Measurements from ENCODE around the gene LSM10.

The LSM10 gene

GRCh38 chr1:36411674-36412648, 14.3 kb upstream of the LSM10 start:
- peak; percentile 49 for DNase-seq (ENCODE audit: low read depth)
- TF ChIP-seq CTCF (IDR thresholded peaks at IDR 0.05; ENCODE audit: low read length, missing control alignments), result no peak
- H3K4me3 ChIP-seq (replicated peaks; ENCODE audit: low read depth, low read length), result no peak overlapping the region

GRCh38 chr1:36408479-36408878, 10.8 kb upstream of the LSM10 start:
- peak; percentile 50 for DNase-seq (ENCODE audit: low read depth)
- H3K4me3 ChIP-seq (replicated peaks; ENCODE audit: low read depth, low read length), result no peak overlapping the region
- no peak for TF ChIP-seq CTCF (IDR thresholded peaks at IDR 0.05; ENCODE audit: low read length, missing control alignments)

GRCh38 chr1:36406440-36406839, 8.7 kb upstream of the LSM10 start:
- TF ChIP-seq CTCF (IDR thresholded peaks at IDR 0.05; ENCODE audit: low read length, missing control alignments), result no peak
- DNase-seq (ENCODE audit: low read depth), result no peak
- no peak overlapping the region for H3K4me3 ChIP-seq (replicated peaks; ENCODE audit: low read depth, low read length)

GRCh38 chr1:36402504-36402890, 4.8 kb upstream of the LSM10 start:
- TF ChIP-seq CTCF (IDR thresholded peaks at IDR 0.05; ENCODE audit: low read length, missing control alignments), result no peak
- DNase-seq (ENCODE audit: low read depth), result no peak
- no peak overlapping the region for H3K4me3 ChIP-seq (replicated peaks; ENCODE audit: low read depth, low read length)

GRCh38 chr1:36401602-36402503, 4.1 kb upstream of the LSM10 start:
- DNase-seq (ENCODE audit: low read depth), result no peak
- no peak for TF ChIP-seq CTCF (IDR thresholded peaks at IDR 0.05; ENCODE audit: low read length, missing control alignments)
- peak overlapping the region; percentile 47 for H3K4me3 ChIP-seq (replicated peaks; ENCODE audit: low read depth, low read length)

GRCh38 chr1:36400825-36401601, 3.3 kb upstream of the LSM10 start:
- peak overlapping the region; percentile 47 for H3K4me3 ChIP-seq (replicated peaks; ENCODE audit: low read depth, low read length)
- no peak for TF ChIP-seq CTCF (IDR thresholded peaks at IDR 0.05; ENCODE audit: low read length, missing control alignments)
- DNase-seq (ENCODE audit: low read depth), result peak; percentile 78

All from fibroblast of pulmonary artery (primary cell).